SU-DHL-6 (cell line): ENCODE results near the gene ATN1.

Experiments used
- H2AFZ ChIP-seq: fragments of 200-600 bp; sonication (generic); 2 replicates; pipeline ENCODE4 v1.6.1; 2014; ENCODE audit warnings: low read depth, mild to moderate bottlenecking, moderate library complexity, mixed read lengths, antibody characterized with exemption, low read length; ENCODE audit not compliant: severe bottlenecking
- H3F3A ChIP-seq: fragments of 200-600 bp; shearing (Covaris generic); 2 replicates; pipeline ENCODE4 v1.6.0; 2016; ENCODE audit warnings: antibody characterized with exemption, mild to moderate bottlenecking; ENCODE audit not compliant: insufficient read depth
- H3K27ac ChIP-seq: fragments of 200-600 bp; sonication (generic); 2 replicates; pipeline ENCODE4 v1.5.1; 2016; ENCODE audit warnings: low read depth, mild to moderate bottlenecking, low read length, moderate library complexity, mixed read lengths
- H3K27me3 ChIP-seq: fragments of 200-600 bp; sonication (generic), shearing (Covaris generic); 2 replicates; pipeline ENCODE4 v1.6.0; 2014; ENCODE audit warnings: mild to moderate bottlenecking, low read length
- H3K36me3 ChIP-seq: fragments of 200-600 bp; sonication (generic); 2 replicates; pipeline ENCODE4 v1.6.1; 2014; ENCODE audit warnings: mild to moderate bottlenecking, low read length, mixed read lengths
- H3K4me2 ChIP-seq: fragments of 300-600, 200-600 bp; shearing (Covaris generic), sonication (generic); 2 replicates; pipeline ENCODE4 v1.6.0; 2014; ENCODE audit warnings: low read length, low read depth, mild to moderate bottlenecking; ENCODE audit not compliant: poor library complexity, severe bottlenecking
- H3K4me3 ChIP-seq: fragments of 200-600 bp; sonication (generic); 2 replicates; pipeline ENCODE4 v1.5.1; 2014; ENCODE audit warnings: antibody characterized with exemption, low read length, mild to moderate bottlenecking, mixed read lengths; ENCODE audit not compliant: insufficient read depth, poor library complexity, severe bottlenecking
- H3K79me2 ChIP-seq: fragments of 200-600 bp; sonication (generic); 2 replicates; pipeline ENCODE4 v1.6.1; 2014; ENCODE audit warnings: mild to moderate bottlenecking, low read length, moderate library complexity; ENCODE audit not compliant: insufficient read depth
- H3K9ac ChIP-seq: fragments of 200-600 bp; sonication (generic); 2 replicates; pipeline ENCODE4 v1.7.0; 2014; ENCODE audit warnings: mild to moderate bottlenecking, low read length
- H3K9me2 ChIP-seq: fragments of 200-600 bp; sonication (generic); replicated peaks from 2 replicates; pipeline ENCODE4 v1.6.1; 2014; ENCODE audit warnings: low read length; ENCODE audit not compliant: insufficient read depth
- H3K9me3 ChIP-seq: fragments of 200-600 bp; sonication (generic); 2 replicates; pipeline ENCODE4 v1.6.1; 2014; ENCODE audit warnings: low read length, mixed read lengths; ENCODE audit not compliant: insufficient read depth
- H4K20me1 ChIP-seq: fragments of 200-600 bp; sonication (generic); 2 replicates; pipeline ENCODE4 v1.6.1; 2014; ENCODE audit warnings: low read depth, mild to moderate bottlenecking, antibody characterized with exemption, low read length, moderate library complexity, mixed read lengths
- EZH2phosphoT487 ChIP-seq: fragments of 200-600 bp; sonication (generic), shearing (Covaris generic); conservative IDR thresholded peaks from 2 replicates; pipeline ENCODE4 v1.6.1; 2018; ENCODE audit warnings: mild to moderate bottlenecking, antibody characterized with exemption, low read length, moderate library complexity, mixed read lengths
- TF ChIP-seq, protein P1 (sequence below): fragments of 200-600 bp; sonication (generic); IDR thresholded peaks from one replicate; pipeline ENCODE4 v1.5.1; 2017; ENCODE audit warnings: antibody characterized with exemption, mild to moderate bottlenecking, low read length, moderate library complexity; ENCODE audit not compliant: insufficient read depth, poor library complexity, severe bottlenecking

ATN1 gene

DNA sequence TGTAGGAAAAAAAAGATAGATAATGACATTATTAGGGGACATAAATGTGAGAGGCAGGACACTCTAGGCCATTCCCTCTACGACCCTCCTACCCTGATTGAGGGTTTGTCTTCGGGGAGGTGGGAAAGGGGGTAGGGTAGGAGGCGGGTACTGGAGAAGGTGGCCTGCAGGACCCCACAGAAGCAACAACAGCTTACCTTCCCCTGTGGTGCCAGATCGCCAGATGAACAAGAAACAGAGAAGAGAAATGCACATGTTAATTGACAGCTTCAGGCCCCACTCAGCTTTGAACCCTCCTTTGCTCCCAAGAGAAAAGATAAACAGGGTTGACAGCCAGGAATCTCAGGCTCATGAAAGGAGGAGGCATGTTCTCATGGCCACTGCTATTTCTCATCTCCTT is 38.0 kb downstream of the ATN1 start:
- H3F3A ChIP-seq = peaks cover 32% of the 10 kb centered on the region
- no peak overlapping the region for H2AFZ ChIP-seq
- H3K27me3 ChIP-seq = no peaks in the 10 kb centered on the region
- 0 out of 2 replicates have a peak overlapping the region, but pooled peaks have one; percentile 11 for H3K27ac ChIP-seq
- H3K9me2 ChIP-seq = no peaks in the 10 kb centered on the region
- H4K20me1 ChIP-seq = peaks cover 3% of the 10 kb centered on the region; the same call in 1 of the 2 replicates
- H3K79me2 ChIP-seq = peaks cover 21% of the 10 kb centered on the region
- TF ChIP-seq EZH2phosphoT487 = no peak
- TF ChIP-seq, protein P1, sequence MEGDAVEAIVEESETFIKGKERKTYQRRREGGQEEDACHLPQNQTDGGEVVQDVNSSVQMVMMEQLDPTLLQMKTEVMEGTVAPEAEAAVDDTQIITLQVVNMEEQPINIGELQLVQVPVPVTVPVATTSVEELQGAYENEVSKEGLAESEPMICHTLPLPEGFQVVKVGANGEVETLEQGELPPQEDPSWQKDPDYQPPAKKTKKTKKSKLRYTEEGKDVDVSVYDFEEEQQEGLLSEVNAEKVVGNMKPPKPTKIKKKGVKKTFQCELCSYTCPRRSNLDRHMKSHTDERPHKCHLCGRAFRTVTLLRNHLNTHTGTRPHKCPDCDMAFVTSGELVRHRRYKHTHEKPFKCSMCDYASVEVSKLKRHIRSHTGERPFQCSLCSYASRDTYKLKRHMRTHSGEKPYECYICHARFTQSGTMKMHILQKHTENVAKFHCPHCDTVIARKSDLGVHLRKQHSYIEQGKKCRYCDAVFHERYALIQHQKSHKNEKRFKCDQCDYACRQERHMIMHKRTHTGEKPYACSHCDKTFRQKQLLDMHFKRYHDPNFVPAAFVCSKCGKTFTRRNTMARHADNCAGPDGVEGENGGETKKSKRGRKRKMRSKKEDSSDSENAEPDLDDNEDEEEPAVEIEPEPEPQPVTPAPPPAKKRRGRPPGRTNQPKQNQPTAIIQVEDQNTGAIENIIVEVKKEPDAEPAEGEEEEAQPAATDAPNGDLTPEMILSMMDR = no peak
- H3K4me3 ChIP-seq = no peak overlapping the region
- H3K36me3 ChIP-seq = peaks cover 8% of the 10 kb centered on the region; the same call in 1 of the 2 replicates
- no peak overlapping the region for H3K9ac ChIP-seq
- no peak overlapping the region for H3K4me2 ChIP-seq
- no peaks in the 10 kb centered on the region for H3K9me3 ChIP-seq

DNA sequence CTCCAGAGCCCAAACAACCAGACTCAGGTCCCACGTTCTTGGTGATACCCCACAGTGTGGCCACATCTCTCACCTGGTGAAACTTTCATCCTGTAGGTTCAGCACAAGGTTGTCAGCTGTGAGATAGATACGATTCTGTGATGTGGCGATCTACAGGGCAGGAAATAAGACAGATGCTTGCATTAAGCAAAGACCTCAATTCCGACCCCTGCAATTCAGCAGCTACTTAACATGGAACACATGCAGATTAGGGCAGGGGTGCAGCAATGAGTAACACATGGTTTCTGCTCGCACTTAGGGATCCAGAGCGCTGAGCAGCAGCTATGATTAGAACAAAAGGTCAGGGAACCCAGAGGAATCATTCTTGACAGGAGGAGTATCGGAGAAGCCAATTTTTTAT is 38.6 kb downstream of the ATN1 start:
- no peaks in the 10 kb centered on the region for H3K9me2 ChIP-seq
- peaks cover 27% of the 10 kb centered on the region for H3K79me2 ChIP-seq
- no peak overlapping the region for H3K4me3 ChIP-seq
- peaks cover 3% of the 10 kb centered on the region; the same call in 1 of the 2 replicates for H4K20me1 ChIP-seq
- H3K36me3 ChIP-seq = peaks cover 8% of the 10 kb centered on the region; the same call in 1 of the 2 replicates
- H3F3A ChIP-seq = peaks cover 32% of the 10 kb centered on the region
- no peak overlapping the region for H3K27ac ChIP-seq
- no peak overlapping the region for H3K9ac ChIP-seq
- H2AFZ ChIP-seq = no peak overlapping the region
- TF ChIP-seq EZH2phosphoT487 = no peak
- TF ChIP-seq, protein P1 = no peak
- H3K4me2 ChIP-seq = no peak overlapping the region
- no peaks in the 10 kb centered on the region for H3K27me3 ChIP-seq
- no peaks in the 10 kb centered on the region for H3K9me3 ChIP-seq

DNA sequence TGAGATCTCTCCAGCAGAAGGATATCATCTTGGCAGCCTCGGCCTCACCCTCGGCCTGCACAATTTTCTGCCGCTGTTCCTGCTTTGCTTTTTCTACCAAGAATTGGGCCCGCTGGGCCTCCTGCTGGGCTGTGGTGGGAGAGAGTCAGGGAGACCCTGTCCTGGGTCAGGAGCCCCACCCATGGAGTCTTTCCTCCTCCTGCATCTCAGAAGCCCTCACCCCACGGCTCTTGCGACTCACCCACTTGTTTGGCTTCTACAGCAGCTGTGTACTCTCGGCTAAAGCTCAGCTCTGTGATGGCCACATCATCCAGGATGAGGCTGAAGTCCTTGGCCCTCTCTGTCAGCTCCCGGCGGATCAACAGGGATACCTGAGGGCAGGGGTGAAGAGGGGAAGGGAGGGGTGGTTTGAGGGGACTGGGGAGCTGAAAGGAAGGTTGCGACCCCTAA is 39.9 kb downstream of the ATN1 start:
- H3K4me2 ChIP-seq = no peak overlapping the region
- H3K79me2 ChIP-seq = peaks cover 40% of the 10 kb centered on the region

More for the DNA sequence above, 39.9 kb downstream of the ATN1 start:
- H3K4me3 ChIP-seq = no peak overlapping the region
- H3F3A ChIP-seq = peaks cover 32% of the 10 kb centered on the region
- TF ChIP-seq, protein P1 = no peak
- TF ChIP-seq EZH2phosphoT487 = no peak
- no peak overlapping the region for H3K9ac ChIP-seq
- H3K9me3 ChIP-seq = no peaks in the 10 kb centered on the region
- H3K36me3 ChIP-seq = peaks cover 8% of the 10 kb centered on the region; the same call in 1 of the 2 replicates
- H4K20me1 ChIP-seq = peaks cover 3% of the 10 kb centered on the region; the same call in 1 of the 2 replicates
- no peaks in the 10 kb centered on the region for H3K27me3 ChIP-seq
- no peak overlapping the region for H3K27ac ChIP-seq
- H2AFZ ChIP-seq = no peak overlapping the region
- H3K9me2 ChIP-seq = no peaks in the 10 kb centered on the region
